WTC11 (cell line): ENCODE results near the gene SHISA9. TPM values are rescaled to one million over a fixed set of nuclear protein-coding genes. Genes with fewer than 3 reads are reported as not detected.

ENCODE experiments used
- ATAC-seq: fragments of 200-7000 bp; cut with Tn5 transposase; 2 replicates; pipeline ENCODE4 v1.10.0; 2021; ENCODE audit warnings: mild to moderate bottlenecking, moderate library complexity
- CTCF ChIA-PET: fragments of 300-600 bp; sonication (Branson Sonifier 250); formaldehyde crosslinking; loops from one replicate; lab custom pipeline; 2021; ENCODE audit warnings: antibody characterized with exemption; lab: Charles Lee
- POLR2A ChIA-PET: fragments of 350-600 bp; sonication (Branson Sonifier 250); formaldehyde crosslinking; loops from one replicate; lab custom pipeline; 2021; ENCODE audit warnings: antibody characterized with exemption; lab: Charles Lee
- DNase-seq: peaks from one replicate; pipeline ENCODE4 v3.0.0; 2021; ENCODE audit warnings: low spot score
- H3K27ac Mint-ChIP-seq: 2 replicates; pipeline ENCODE4 v1.8.0; 2021; ENCODE audit warnings: mixed read lengths
- H3K27me3 Mint-ChIP-seq: 2 replicates; pipeline ENCODE4 v1.8.0; 2021; ENCODE audit warnings: low read depth, mild to moderate bottlenecking, moderate library complexity, mixed read lengths
- H3K36me3 Mint-ChIP-seq: 2 replicates; pipeline ENCODE4 v1.8.0; 2021; ENCODE audit warnings: mixed read lengths
- H3K4me1 Mint-ChIP-seq: 2 replicates; pipeline ENCODE4 v1.8.0; 2022; ENCODE audit warnings: mixed read lengths
- H3K4me3 Mint-ChIP-seq: 2 replicates; pipeline ENCODE4 v1.8.0; 2021; ENCODE audit warnings: mild to moderate bottlenecking, moderate library complexity, mixed read lengths
- H3K9me3 Mint-ChIP-seq: 2 replicates; pipeline ENCODE4 v1.8.0; 2021; ENCODE audit warnings: mixed read lengths
- ATF1 ChIP-seq: sonication (generic); formaldehyde crosslinking; IDR thresholded peaks from 2 replicates; pipeline ENCODE4 v1.8.1; 2023; ENCODE audit warnings: mild to moderate bottlenecking, moderate library complexity, missing genetic modification reagents
- FOXJ3 ChIP-seq: sonication (generic); formaldehyde crosslinking; IDR thresholded peaks from 2 replicates; pipeline ENCODE4 v1.9.0; 2021; ENCODE audit warnings: missing genetic modification reagents, mild to moderate bottlenecking, borderline replicate concordance
- GABPB1 ChIP-seq: sonication (generic); formaldehyde crosslinking; IDR thresholded peaks from 2 replicates; pipeline ENCODE4 v1.8.1; 2023; ENCODE audit warnings: mild to moderate bottlenecking, missing genetic modification reagents
- JAZF1 ChIP-seq: fragments of 250-450 bp; sonication (Bioruptor Pico); IDR thresholded peaks from 2 replicates; pipeline ENCODE4 v1.9.0; 2021; ENCODE audit warnings: moderate library complexity, mild to moderate bottlenecking, inconsistent platforms
- JUN ChIP-seq: sonication (generic); formaldehyde crosslinking; IDR thresholded peaks from 2 replicates; pipeline ENCODE4 v1.8.0; 2023; ENCODE audit warnings: mild to moderate bottlenecking, missing genetic modification reagents
- NFATC4 ChIP-seq: fragments of 250-450 bp; sonication (Bioruptor Pico); IDR thresholded peaks from 2 replicates; pipeline ENCODE4 v1.9.0; 2021; ENCODE audit warnings: mild to moderate bottlenecking
- NFE2L1 ChIP-seq: sonication (generic); formaldehyde crosslinking; IDR thresholded peaks from 2 replicates; pipeline ENCODE4 v1.8.1; 2023; ENCODE audit warnings: missing genetic modification reagents
- NFYB ChIP-seq: sonication (generic); formaldehyde crosslinking; conservative IDR thresholded peaks from 2 replicates; pipeline ENCODE4 v1.8.0; 2022; ENCODE audit warnings: low read depth, missing genetic modification reagents
- NR1H2 ChIP-seq: sonication (generic); formaldehyde crosslinking; IDR thresholded peaks from 2 replicates; pipeline ENCODE4 v1.9.0; 2021; ENCODE audit warnings: mild to moderate bottlenecking, moderate library complexity, missing genetic modification reagents
- NR2C2 ChIP-seq: sonication (generic); formaldehyde crosslinking; IDR thresholded peaks from 2 replicates; pipeline ENCODE4 v1.8.0; 2022; ENCODE audit warnings: mild to moderate bottlenecking, missing genetic modification reagents
- TCF7 ChIP-seq: sonication (generic); formaldehyde crosslinking; IDR thresholded peaks from 2 replicates; pipeline ENCODE4 v1.8.0; 2022; ENCODE audit warnings: mild to moderate bottlenecking, low read depth, missing genetic modification reagents, moderate library complexity
- ZNF232 ChIP-seq: sonication (generic); formaldehyde crosslinking; IDR thresholded peaks from 2 replicates; pipeline ENCODE4 v1.8.0; 2022; ENCODE audit warnings: mild to moderate bottlenecking, missing genetic modification reagents
- ZNF263 ChIP-seq: sonication (generic); formaldehyde crosslinking; IDR thresholded peaks from 2 replicates; pipeline ENCODE4 v1.8.1; 2022; ENCODE audit warnings: low read depth, mild to moderate bottlenecking, moderate library complexity, missing genetic modification reagents
- total RNA-seq: library from RNA; stranded (reverse); gene quantifications from 3 replicates; pipeline ENCODE4 v1.2.3, GENCODE V29; 2021
- TF ChIP-seq, protein P1 (sequence below): sonication (generic); formaldehyde crosslinking; IDR thresholded peaks from 2 replicates; pipeline ENCODE4 v1.8.0; 2023; ENCODE audit warnings: missing genetic modification reagents
- TF ChIP-seq, protein P2 (sequence below): sonication (generic); formaldehyde crosslinking; IDR thresholded peaks from 2 replicates; pipeline ENCODE4 v1.8.1; 2023; ENCODE audit warnings: mild to moderate bottlenecking, missing genetic modification reagents
- TF ChIP-seq, protein P3 (sequence below): sonication (generic); formaldehyde crosslinking; conservative IDR thresholded peaks from 2 replicates; pipeline ENCODE4 v1.8.1; 2023; ENCODE audit warnings: mild to moderate bottlenecking, low read depth, missing genetic modification reagents, moderate library complexity
- TF ChIP-seq, protein P4 (sequence below): sonication (generic); formaldehyde crosslinking; conservative IDR thresholded peaks from 2 replicates; pipeline ENCODE4 v1.8.1; 2022; ENCODE audit warnings: mild to moderate bottlenecking, missing genetic modification reagents
- TF ChIP-seq, protein P5 (sequence below): sonication (generic); formaldehyde crosslinking; IDR thresholded peaks from 2 replicates; pipeline ENCODE4 v1.8.0; 2022; ENCODE audit warnings: mild to moderate bottlenecking, missing genetic modification reagents
- TF ChIP-seq, protein P6 (sequence below): sonication (generic); formaldehyde crosslinking; IDR thresholded peaks from 2 replicates; pipeline ENCODE4 v1.8.1; 2023; ENCODE audit warnings: mild to moderate bottlenecking, missing genetic modification reagents, moderate library complexity
- TF ChIP-seq, protein P7 (sequence below): sonication (generic); formaldehyde crosslinking; IDR thresholded peaks from 2 replicates; pipeline ENCODE4 v1.8.1; 2023; ENCODE audit warnings: mild to moderate bottlenecking, missing genetic modification reagents, borderline replicate concordance

The SHISA9 gene
- total RNA-seq, 1 experiment from 2014 or later, result 37.5 TPM

DNA sequence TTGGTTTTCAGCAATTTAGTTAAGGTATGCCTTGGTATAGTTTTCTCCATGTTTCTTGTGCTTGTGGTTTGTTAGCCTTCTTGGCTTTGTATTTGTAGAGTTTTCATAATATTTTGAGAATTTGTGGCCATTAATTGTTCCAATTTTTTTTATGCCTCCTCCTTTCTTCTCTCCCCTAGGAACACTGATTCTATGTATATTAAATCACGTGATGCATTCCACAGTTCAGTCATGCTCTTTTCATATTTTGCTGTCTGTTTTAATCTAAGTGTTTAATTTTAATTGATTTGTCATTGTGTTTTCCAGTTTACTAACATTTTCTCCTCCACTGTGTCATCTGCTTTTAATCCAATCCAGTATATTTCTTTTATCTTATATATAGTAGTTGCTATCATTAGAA lies 263.6 kb downstream of the SHISA9 start (continued):
- TF ChIP-seq, protein P1, sequence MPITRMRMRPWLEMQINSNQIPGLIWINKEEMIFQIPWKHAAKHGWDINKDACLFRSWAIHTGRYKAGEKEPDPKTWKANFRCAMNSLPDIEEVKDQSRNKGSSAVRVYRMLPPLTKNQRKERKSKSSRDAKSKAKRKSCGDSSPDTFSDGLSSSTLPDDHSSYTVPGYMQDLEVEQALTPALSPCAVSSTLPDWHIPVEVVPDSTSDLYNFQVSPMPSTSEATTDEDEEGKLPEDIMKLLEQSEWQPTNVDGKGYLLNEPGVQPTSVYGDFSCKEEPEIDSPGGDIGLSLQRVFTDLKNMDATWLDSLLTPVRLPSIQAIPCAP (CRISPR knock-in tag), result no peak
- TF ChIP-seq NFE2L1 (CRISPR knock-in tag), result no peak
- TF ChIP-seq, protein P2, sequence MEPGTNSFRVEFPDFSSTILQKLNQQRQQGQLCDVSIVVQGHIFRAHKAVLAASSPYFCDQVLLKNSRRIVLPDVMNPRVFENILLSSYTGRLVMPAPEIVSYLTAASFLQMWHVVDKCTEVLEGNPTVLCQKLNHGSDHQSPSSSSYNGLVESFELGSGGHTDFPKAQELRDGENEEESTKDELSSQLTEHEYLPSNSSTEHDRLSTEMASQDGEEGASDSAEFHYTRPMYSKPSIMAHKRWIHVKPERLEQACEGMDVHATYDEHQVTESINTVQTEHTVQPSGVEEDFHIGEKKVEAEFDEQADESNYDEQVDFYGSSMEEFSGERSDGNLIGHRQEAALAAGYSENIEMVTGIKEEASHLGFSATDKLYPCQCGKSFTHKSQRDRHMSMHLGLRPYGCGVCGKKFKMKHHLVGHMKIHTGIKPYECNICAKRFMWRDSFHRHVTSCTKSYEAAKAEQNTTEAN (CRISPR knock-in tag), result no peak
- no peak for TF ChIP-seq NFYB (CRISPR knock-in tag)
- no peak for TF ChIP-seq JUN
- TF ChIP-seq ZNF232, result no peak
- TF ChIP-seq, all 79 proteins: peak for 0

DNA sequence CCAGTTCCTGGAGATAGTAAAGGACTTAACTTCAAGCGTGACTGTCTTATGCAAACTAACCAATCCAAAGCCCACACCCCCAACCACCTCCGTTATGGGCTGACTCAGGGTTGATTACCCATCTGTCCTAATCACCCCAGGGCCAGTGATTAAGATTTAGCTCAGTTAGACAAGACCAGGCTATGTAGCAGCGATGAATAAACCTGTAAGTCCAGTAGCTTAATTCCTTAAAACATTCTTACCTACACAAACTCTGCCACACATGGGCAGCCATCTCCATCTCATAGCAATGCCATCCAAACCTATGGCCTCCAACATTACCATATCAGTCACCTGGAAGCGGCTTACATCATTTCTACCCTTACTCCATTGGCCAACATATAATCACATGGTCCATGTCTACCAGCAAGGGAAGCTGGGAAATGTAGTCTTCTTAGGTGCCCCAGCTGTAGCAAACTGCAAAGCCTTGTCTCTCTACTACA lies 266.7 kb downstream of the SHISA9 start:
- POLR2A ChIA-PET, result no interaction called here
- no peak overlapping the region; the same call in 1 of the 2 replicates for H3K4me3 Mint-ChIP-seq
- CTCF ChIA-PET, result interaction anchor here (0.7 kb wide), 2 partner anchors 8 to 260 kb away, joined by 3 read pairs; no protein-coding TSS in a partner anchor
- DNase-seq (peak; percentile 19), ATAC-seq (peak; percentile 93)
- peaks cover 12% of the 10 kb centered on the region; the same call in 1 of the 2 replicates for H3K9me3 Mint-ChIP-seq
- no peaks in the 10 kb centered on the region for H3K27me3 Mint-ChIP-seq
- H3K36me3 Mint-ChIP-seq, result peaks cover 4% of the 10 kb centered on the region
- peaks cover 46% of the 10 kb centered on the region for H3K4me1 Mint-ChIP-seq
- TF ChIP-seq, protein P3, sequence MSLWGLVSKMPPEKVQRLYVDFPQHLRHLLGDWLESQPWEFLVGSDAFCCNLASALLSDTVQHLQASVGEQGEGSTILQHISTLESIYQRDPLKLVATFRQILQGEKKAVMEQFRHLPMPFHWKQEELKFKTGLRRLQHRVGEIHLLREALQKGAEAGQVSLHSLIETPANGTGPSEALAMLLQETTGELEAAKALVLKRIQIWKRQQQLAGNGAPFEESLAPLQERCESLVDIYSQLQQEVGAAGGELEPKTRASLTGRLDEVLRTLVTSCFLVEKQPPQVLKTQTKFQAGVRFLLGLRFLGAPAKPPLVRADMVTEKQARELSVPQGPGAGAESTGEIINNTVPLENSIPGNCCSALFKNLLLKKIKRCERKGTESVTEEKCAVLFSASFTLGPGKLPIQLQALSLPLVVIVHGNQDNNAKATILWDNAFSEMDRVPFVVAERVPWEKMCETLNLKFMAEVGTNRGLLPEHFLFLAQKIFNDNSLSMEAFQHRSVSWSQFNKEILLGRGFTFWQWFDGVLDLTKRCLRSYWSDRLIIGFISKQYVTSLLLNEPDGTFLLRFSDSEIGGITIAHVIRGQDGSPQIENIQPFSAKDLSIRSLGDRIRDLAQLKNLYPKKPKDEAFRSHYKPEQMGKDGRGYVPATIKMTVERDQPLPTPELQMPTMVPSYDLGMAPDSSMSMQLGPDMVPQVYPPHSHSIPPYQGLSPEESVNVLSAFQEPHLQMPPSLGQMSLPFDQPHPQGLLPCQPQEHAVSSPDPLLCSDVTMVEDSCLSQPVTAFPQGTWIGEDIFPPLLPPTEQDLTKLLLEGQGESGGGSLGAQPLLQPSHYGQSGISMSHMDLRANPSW (CRISPR knock-in tag), result no peak
- TF ChIP-seq, protein P4, sequence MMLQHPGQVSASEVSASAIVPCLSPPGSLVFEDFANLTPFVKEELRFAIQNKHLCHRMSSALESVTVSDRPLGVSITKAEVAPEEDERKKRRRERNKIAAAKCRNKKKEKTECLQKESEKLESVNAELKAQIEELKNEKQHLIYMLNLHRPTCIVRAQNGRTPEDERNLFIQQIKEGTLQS (CRISPR knock-in tag), result no peak
- TF ChIP-seq NR2C2 (CRISPR knock-in tag) (no peak), FOXJ3 (CRISPR knock-in tag) (no peak), GABPB1 (CRISPR knock-in tag) (no peak), NR1H2 (no peak), JAZF1 (CRISPR knock-in tag) (no peak), NFYB (CRISPR knock-in tag) (peak; percentile 53)
- TF ChIP-seq, protein P5, sequence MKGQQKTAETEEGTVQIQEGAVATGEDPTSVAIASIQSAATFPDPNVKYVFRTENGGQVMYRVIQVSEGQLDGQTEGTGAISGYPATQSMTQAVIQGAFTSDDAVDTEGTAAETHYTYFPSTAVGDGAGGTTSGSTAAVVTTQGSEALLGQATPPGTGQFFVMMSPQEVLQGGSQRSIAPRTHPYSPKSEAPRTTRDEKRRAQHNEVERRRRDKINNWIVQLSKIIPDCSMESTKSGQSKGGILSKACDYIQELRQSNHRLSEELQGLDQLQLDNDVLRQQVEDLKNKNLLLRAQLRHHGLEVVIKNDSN, result peak; percentile 91
- TF ChIP-seq, protein P6, sequence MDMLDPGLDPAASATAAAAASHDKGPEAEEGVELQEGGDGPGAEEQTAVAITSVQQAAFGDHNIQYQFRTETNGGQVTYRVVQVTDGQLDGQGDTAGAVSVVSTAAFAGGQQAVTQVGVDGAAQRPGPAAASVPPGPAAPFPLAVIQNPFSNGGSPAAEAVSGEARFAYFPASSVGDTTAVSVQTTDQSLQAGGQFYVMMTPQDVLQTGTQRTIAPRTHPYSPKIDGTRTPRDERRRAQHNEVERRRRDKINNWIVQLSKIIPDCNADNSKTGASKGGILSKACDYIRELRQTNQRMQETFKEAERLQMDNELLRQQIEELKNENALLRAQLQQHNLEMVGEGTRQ (CRISPR knock-in tag), result peak; percentile 95
- H3K27ac Mint-ChIP-seq, result peak overlapping the region; percentile 37

DNA sequence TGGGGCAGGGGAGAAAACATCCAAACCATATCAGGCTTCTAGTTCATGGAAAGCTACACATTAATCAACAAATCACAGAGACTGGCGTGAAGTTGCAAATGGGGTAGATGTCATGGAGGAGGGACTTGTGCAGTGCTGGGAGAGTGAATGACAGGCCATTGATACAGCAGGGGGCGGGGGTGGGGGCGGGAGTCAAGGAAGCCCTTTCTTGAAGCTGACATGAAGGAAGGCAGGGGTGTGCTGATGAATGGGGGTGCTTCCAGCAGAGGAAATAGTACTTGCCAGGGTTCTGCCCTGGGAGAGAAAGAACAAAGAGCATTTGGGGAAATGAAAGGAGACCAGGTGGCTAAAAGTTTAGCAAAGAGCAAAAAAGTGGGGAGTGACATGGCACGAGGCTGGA lies 269.9 kb downstream of the SHISA9 start:
- DNase-seq (no peak), ATAC-seq (peak; percentile 57)
- Mint-ChIP-seq H3K27me3 (no peaks in the 10 kb centered on the region), H3K9me3 (peaks cover 3% of the 10 kb centered on the region; the same call in 1 of the 2 replicates), H3K4me1 (peaks cover 45% of the 10 kb centered on the region), H3K4me3 (peak overlapping the region; percentile 10; the same call in 1 of the 2 replicates), H3K27ac (peak overlapping the region; percentile 66), H3K36me3 (no peaks in the 10 kb centered on the region; the same call in 1 of the 2 replicates)
- ChIA-PET CTCF (interaction anchor here (0.9 kb wide), 1 partner anchor 14 kb away, joined by 3 read pairs; no protein-coding TSS in a partner anchor), POLR2A (no interaction called here)
- TF ChIP-seq TCF7 (CRISPR knock-in tag), result no peak
- no peak for TF ChIP-seq NFATC4 (CRISPR knock-in tag)
- TF ChIP-seq, protein P7, sequence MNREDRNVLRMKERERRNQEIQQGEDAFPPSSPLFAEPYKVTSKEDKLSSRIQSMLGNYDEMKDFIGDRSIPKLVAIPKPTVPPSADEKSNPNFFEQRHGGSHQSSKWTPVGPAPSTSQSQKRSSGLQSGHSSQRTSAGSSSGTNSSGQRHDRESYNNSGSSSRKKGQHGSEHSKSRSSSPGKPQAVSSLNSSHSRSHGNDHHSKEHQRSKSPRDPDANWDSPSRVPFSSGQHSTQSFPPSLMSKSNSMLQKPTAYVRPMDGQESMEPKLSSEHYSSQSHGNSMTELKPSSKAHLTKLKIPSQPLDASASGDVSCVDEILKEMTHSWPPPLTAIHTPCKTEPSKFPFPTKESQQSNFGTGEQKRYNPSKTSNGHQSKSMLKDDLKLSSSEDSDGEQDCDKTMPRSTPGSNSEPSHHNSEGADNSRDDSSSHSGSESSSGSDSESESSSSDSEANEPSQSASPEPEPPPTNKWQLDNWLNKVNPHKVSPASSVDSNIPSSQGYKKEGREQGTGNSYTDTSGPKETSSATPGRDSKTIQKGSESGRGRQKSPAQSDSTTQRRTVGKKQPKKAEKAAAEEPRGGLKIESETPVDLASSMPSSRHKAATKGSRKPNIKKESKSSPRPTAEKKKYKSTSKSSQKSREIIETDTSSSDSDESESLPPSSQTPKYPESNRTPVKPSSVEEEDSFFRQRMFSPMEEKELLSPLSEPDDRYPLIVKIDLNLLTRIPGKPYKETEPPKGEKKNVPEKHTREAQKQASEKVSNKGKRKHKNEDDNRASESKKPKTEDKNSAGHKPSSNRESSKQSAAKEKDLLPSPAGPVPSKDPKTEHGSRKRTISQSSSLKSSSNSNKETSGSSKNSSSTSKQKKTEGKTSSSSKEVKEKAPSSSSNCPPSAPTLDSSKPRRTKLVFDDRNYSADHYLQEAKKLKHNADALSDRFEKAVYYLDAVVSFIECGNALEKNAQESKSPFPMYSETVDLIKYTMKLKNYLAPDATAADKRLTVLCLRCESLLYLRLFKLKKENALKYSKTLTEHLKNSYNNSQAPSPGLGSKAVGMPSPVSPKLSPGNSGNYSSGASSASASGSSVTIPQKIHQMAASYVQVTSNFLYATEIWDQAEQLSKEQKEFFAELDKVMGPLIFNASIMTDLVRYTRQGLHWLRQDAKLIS (CRISPR knock-in tag), result no peak
- TF ChIP-seq ZNF263, result no peak
- TF ChIP-seq, protein P2 (CRISPR knock-in tag), result no peak
- TF ChIP-seq, protein P6 (CRISPR knock-in tag), result no peak
- TF ChIP-seq GABPB1 (CRISPR knock-in tag), result no peak
- TF ChIP-seq ATF1, result no peak
